HepG2 (cell line): ENCODE results near the gene GALNT9. TPM values are rescaled to one million over a fixed set of nuclear protein-coding genes. Genes with fewer than 3 reads are reported as not detected.

Source experiments
- ATAC-seq: fragments of 200-7000 bp; cut with Tn5 transposase; 3 replicates; pipeline ENCODE4 v1.9.1; 2020; ENCODE audit warnings: mild to moderate bottlenecking, moderate library complexity
- BruUV-seq: library from RNA; stranded (reverse); fragments of 400-500 nt; replicated peaks from 2 replicates; lab custom pipeline; 2021; lab: Mats Ljungman, UMichigan
- CTCF ChIA-PET: fragments of 300-600 bp; formaldehyde crosslinking; extraction: SDS; loops from one replicate; lab custom pipeline; 2021; ENCODE audit warnings: low total read pairs, inconsistent platforms, low intra/inter-chr PET ratio; lab: Yijun Ruan, JAX
- POLR2A ChIA-PET: fragments of 350-600 bp; sonication (Branson Sonifier 250); formaldehyde crosslinking; loops from one replicate; lab custom pipeline; 2020; ENCODE audit warnings: antibody characterized with exemption, inconsistent platforms; lab: Yijun Ruan, JAX
- DNase-seq: peaks from one replicate; pipeline ENCODE4 v3.0.0-alpha.2; 2015; ENCODE audit warnings: low spot score
- FAIRE-seq: peaks from 3 replicates; lab custom pipeline; 2011; peaks lifted over from hg19 to GRCh38; lab: Jason Lieb, UNC
- H2AFZ ChIP-seq: one replicate; pipeline ENCODE4 v1.6.1; 2011; ENCODE audit warnings: low read length, inconsistent platforms
- H3K27ac ChIP-seq: fragments of 300-600 bp; 3 replicates; pipeline ENCODE4 v1.8.0; 2011; ENCODE audit warnings: mixed run types, mild to moderate bottlenecking, mixed read lengths, low read length, inconsistent platforms; ENCODE audit not compliant: insufficient read depth; ENCODE audit errors: extremely low read length
- H3K27me3 ChIP-seq, 2 experiments: fragments of 200-600 bp in 1 of 2; 2 replicates in 1 of 2; 3 replicates in 1 of 2; pipeline versions ENCODE4 v1.6.0 to v1.8.0; 2011; ENCODE audit warnings: low read length in 2 of 2, mild to moderate bottlenecking in 2 of 2, moderate library complexity in 2 of 2, inconsistent platforms in 1 of 2; ENCODE audit not compliant: insufficient read depth in 2 of 2, control insufficient read depth in 1 of 2
- H3K36me3 ChIP-seq, 2 experiments: fragments of 200-600 bp in 1 of 2; replicated peaks in 1 of 2; 2 replicates in 1 of 2; 3 replicates in 1 of 2; pipeline versions ENCODE4 v1.5.1 to v1.8.0; 2011; ENCODE audit warnings: low read length in 2 of 2, inconsistent platforms in 1 of 2; ENCODE audit not compliant: insufficient read depth in 2 of 2, control insufficient read depth in 1 of 2
- H3K4me1 ChIP-seq: 2 replicates; pipeline ENCODE4 v1.5.1; 2012; ENCODE audit warnings: low read length, inconsistent platforms; ENCODE audit not compliant: insufficient read depth
- H3K4me2 ChIP-seq: 2 replicates; pipeline ENCODE4 v1.6.0; 2011; ENCODE audit warnings: low read depth, low read length, inconsistent platforms
- H3K4me3 ChIP-seq, 3 experiments: fragments of 200-600 bp in 1 of 3; sonication (generic), shearing (Covaris generic) in 1 of 3; replicated peaks in 1 of 3; 2 replicates each; pipeline ENCODE4 v1.5.1; 2011 to 2016; ENCODE audit warnings: low read length in 3 of 3, inconsistent platforms in 2 of 3, low read depth in 2 of 3, mild to moderate bottlenecking in 2 of 3, control low read depth in 1 of 3, mixed read lengths in 1 of 3; ENCODE audit not compliant: insufficient read depth in 1 of 3
- H3K79me2 ChIP-seq: one replicate; pipeline ENCODE4 v1.6.1; 2011; ENCODE audit warnings: low read length, inconsistent platforms; ENCODE audit not compliant: insufficient read depth
- H3K9ac ChIP-seq: 2 replicates; pipeline ENCODE4 v1.6.0; 2011; ENCODE audit warnings: mild to moderate bottlenecking, low read depth, low read length, inconsistent platforms; ENCODE audit not compliant: insufficient read depth
- H3K9me3 ChIP-seq: 2 replicates; pipeline ENCODE4 v1.5.1; 2012; ENCODE audit warnings: mild to moderate bottlenecking, low read length
- H4K20me1 ChIP-seq: 2 replicates; pipeline ENCODE4 v1.6.0; 2011; ENCODE audit warnings: inconsistent platforms, mild to moderate bottlenecking, low read length, moderate library complexity; ENCODE audit not compliant: insufficient read depth
- CC2D1A ChIP-seq: sonication (generic); formaldehyde crosslinking; IDR thresholded peaks from 2 replicates; pipeline ENCODE4 v1.8.1; 2023; ENCODE audit warnings: mild to moderate bottlenecking, missing genetic modification reagents
- CEBPB ChIP-seq: IDR thresholded peaks from 2 replicates; pipeline ENCODE4 v1.6.1; 2011; ENCODE audit warnings: low read depth, low read length, improper control_type of control experiment, borderline replicate concordance
- GABPB1 ChIP-seq: IDR thresholded peaks from 2 replicates; pipeline ENCODE4 v1.6.1; 2016; ENCODE audit warnings: mild to moderate bottlenecking, missing genetic modification reagents, moderate library complexity, missing compliant biosample characterization
- HNF1B ChIP-seq: sonication (generic); formaldehyde crosslinking; IDR thresholded peaks from 2 replicates; pipeline ENCODE4 v1.5.1; 2020; ENCODE audit warnings: mild to moderate bottlenecking, moderate library complexity, missing genetic modification reagents
- HNRNPUL1 ChIP-seq: fragments of 200-400 bp; formaldehyde crosslinking; IDR thresholded peaks from 2 replicates; pipeline ENCODE4 v1.6.1; 2017; ENCODE audit warnings: low read depth, mild to moderate bottlenecking, low read length, moderate library complexity
- HOXA9 ChIP-seq: sonication (generic); formaldehyde crosslinking; IDR thresholded peaks from 2 replicates; pipeline ENCODE4 v1.8.1; 2022; ENCODE audit warnings: missing genetic modification reagents, mild to moderate bottlenecking, moderate library complexity, borderline replicate concordance
- IKZF5 ChIP-seq: IDR thresholded peaks from 2 replicates; pipeline ENCODE4 v1.6.1; 2018; ENCODE audit warnings: missing genetic modification reagents, mild to moderate bottlenecking, missing compliant biosample characterization
- JDP2 ChIP-seq: sonication (generic); formaldehyde crosslinking; IDR thresholded peaks from 2 replicates; pipeline ENCODE4 v1.8.1; 2022; ENCODE audit warnings: missing genetic modification reagents, borderline replicate concordance
- MAFF ChIP-seq: IDR thresholded peaks from 2 replicates; pipeline ENCODE4 v1.6.1; 2011; ENCODE audit warnings: low read depth, low read length, improper control_type of control experiment
- PAX8 ChIP-seq: sonication (generic); formaldehyde crosslinking; IDR thresholded peaks from 2 replicates; pipeline ENCODE4 v1.8.0; 2022; ENCODE audit warnings: mild to moderate bottlenecking, missing genetic modification reagents, borderline replicate concordance
- SOX13 ChIP-seq, 3 experiments: fragments of 450-650 bp in 1 of 3; sonication (generic) in 1 of 3; formaldehyde crosslinking in 1 of 3; IDR thresholded peaks in 2 of 3; conservative IDR thresholded peaks in 1 of 3; 2 replicates each; pipeline versions ENCODE4 v1.5.0 to v1.6.1; 2016 to 2020; ENCODE audit warnings: antibody characterized with exemption in 1 of 3, mild to moderate bottlenecking in 1 of 3, missing compliant biosample characterization in 1 of 3, missing genetic modification reagents in 1 of 3, moderate library complexity in 1 of 3
- SRSF1 ChIP-seq: fragments of 200-400 bp; formaldehyde crosslinking; optimal IDR thresholded peaks from 2 replicates; pipeline ENCODE3; 2017; ENCODE audit warnings: mild to moderate bottlenecking, low read depth, low read length, moderate library complexity
- TRIM22 ChIP-seq: fragments of 450-650 bp; IDR thresholded peaks from 2 replicates; pipeline ENCODE4 v1.6.1; 2017
- ZNF225 ChIP-seq: sonication (generic); formaldehyde crosslinking; IDR thresholded peaks from 2 replicates; pipeline ENCODE4 v1.4.0; 2020; ENCODE audit warnings: mild to moderate bottlenecking, missing genetic modification reagents
- ZNF891 ChIP-seq: sonication (generic); formaldehyde crosslinking; IDR thresholded peaks from 2 replicates; pipeline ENCODE4 v1.5.0; 2020; ENCODE audit warnings: mild to moderate bottlenecking, missing genetic modification reagents
- WGBS: methylation state at CpG from one replicate; pipeline ENCODE4 v1.1.6; 2017; ENCODE audit warnings: low lambda C conversion rate; 5-methylcytosine and 5-hydroxymethylcytosine counted together
- in situ Hi-C: cut with HindIII; loops from 2 replicates; pipeline ENCODE4 v1.10.0; 2017; ENCODE audit warnings: low pct_unique_long_range_greater_than_20kb; ENCODE audit not compliant: extremely low pct_ligation_motif_present
- intact Hi-C: fragments of 100-400 bp; cut with micrococcal nuclease; formaldehyde crosslinking; loops from one replicate; pipeline ENCODE4 v1.10.0; 2022; ENCODE audit not compliant: unreplicated experiment
- polyA plus RNA-seq, 8 experiments: library from polyadenylated mRNA; depleted of rRNA in 3 of 8; stranded (reverse) in 7 of 8; unstranded in 1 of 8; fragments of >200 nt; fragmentation: Illumina TruSeq in 4 of 8; extraction: Trizol in 4 of 8; gene quantifications; 2 replicates each; pipeline versions ENCODE4 v1.2.1 to v1.2.3, GENCODE V29; 2011 to 2016; ENCODE audit warnings: low read depth in 4 of 8, missing spikeins in 1 of 8, mixed read lengths in 1 of 8; ENCODE audit not compliant: insufficient read depth in 1 of 8
- total RNA-seq, 5 experiments: library from RNA; depleted of rRNA; stranded (reverse); fragments of >200 nt; fragmentation: Illumina TruSeq; extraction: Trizol; gene quantifications; 2 replicates each; pipeline ENCODE4 v1.2.3, GENCODE V29; 2016; ENCODE audit warnings: low read depth in 1 of 5
- TF ChIP-seq, protein P1 (sequence below): sonication (generic); formaldehyde crosslinking; IDR thresholded peaks from 2 replicates; pipeline ENCODE4 v1.5.0; 2020; ENCODE audit warnings: missing genetic modification reagents

Gene GALNT9
- total and polyA plus RNA-seq, 2 of the 13 experiments (the other 11 are each of a cell fraction or from before 2014, with no cell fraction given) = 0.04 TPM; not detected in 1

- FAIRE-seq (no peak), ATAC-seq (no peak; the same call in 2 of the 3 replicates), DNase-seq (no peak)
- no TSS peak for BruUV-seq
- Histone ChIP-seq H3K4me1 (no peaks in the 10 kb centered on the region), H3K36me3 (no peaks in the 10 kb centered on the region), H3K4me2 (no peak overlapping the region), H3K9ac (no peak overlapping the region), H3K4me3 (no peak overlapping the region), H3K79me2 (no peaks in the 10 kb centered on the region), H3K9me3 (no peaks in the 10 kb centered on the region), H2AFZ (no peak overlapping the region), H4K20me1 (no peaks in the 10 kb centered on the region), H3K27me3 (peaks cover 4 to 49% of the 10 kb centered on the region in 2 experiments), H3K27ac (no peak overlapping the region)
- 68% methylated on average over 25 of the region's 31 CpGs for WGBS
- CTCF ChIA-PET = no interaction called here
- POLR2A ChIA-PET = no interaction called here
- intact Hi-C loops (no loop called here), in situ Hi-C loops (no loop called here)
- TF ChIP-seq MAFF (no peak), SRSF1 (no peak), TRIM22 (no peak), IKZF5 (CRISPR knock-in tag) (no peak), CC2D1A (CRISPR knock-in tag) (no peak), HNF1B (no peak), CEBPB (no peak), JDP2 (CRISPR knock-in tag) (no peak), SOX13 (IDR thresholded peaks at IDR 0.05) (no peak), SOX13 (CRISPR knock-in tag; conservative IDR thresholded peaks at IDR 0.05 in 1 of 2, IDR thresholded peaks at IDR 0.05 in 1 of 2) (no peak), PAX8 (CRISPR knock-in tag) (no peak), ZNF225 (CRISPR knock-in tag) (no peak), HNRNPUL1 (no peak), ZNF891 (CRISPR knock-in tag) (no peak), HOXA9 (no peak), GABPB1 (CRISPR knock-in tag) (no peak)
- TF ChIP-seq, protein P1, sequence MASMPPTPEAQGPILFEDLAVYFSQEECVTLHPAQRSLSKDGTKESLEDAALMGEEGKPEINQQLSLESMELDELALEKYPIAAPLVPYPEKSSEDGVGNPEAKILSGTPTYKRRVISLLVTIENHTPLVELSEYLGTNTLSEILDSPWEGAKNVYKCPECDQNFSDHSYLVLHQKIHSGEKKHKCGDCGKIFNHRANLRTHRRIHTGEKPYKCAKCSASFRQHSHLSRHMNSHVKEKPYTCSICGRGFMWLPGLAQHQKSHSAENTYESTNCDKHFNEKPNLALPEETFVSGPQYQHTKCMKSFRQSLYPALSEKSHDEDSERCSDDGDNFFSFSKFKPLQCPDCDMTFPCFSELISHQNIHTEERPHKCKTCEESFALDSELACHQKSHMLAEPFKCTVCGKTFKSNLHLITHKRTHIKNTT = no peak
Observed at GRCh38 chr12:132367071-132367851, 37.9 kb upstream of the GALNT9 start.
